Adrenal gland (tissue), 5 donors: Measurements from ENCODE around the gene SYNE1.

Source experiments
- CTCF ChIP-seq, 6 experiments: fragments of 450-650 bp in 4 of 6; fragments of 200-600 bp in 2 of 6; sonication (generic) in 1 of 6; IDR thresholded peaks; 1 replicate in 5 of 6; 2 replicates in 1 of 6; pipeline versions ENCODE4 v1.5.1 to v1.8.0; 2016 to 2021; ENCODE audit warnings: antibody characterized with exemption in 6 of 6, mild to moderate bottlenecking in 2 of 6, moderate library complexity in 1 of 6
- POLR2A ChIP-seq, 2 donors: fragments of 450-650 bp; IDR thresholded peaks; one replicate each; pipeline ENCODE4 v1.6.1; 2017; ENCODE audit warnings: antibody characterized with exemption in 2 of 2, mild to moderate bottlenecking in 2 of 2, moderate library complexity in 1 of 2
- donor health status: DM: no; HTN: no; CAD: no.

- TF ChIP-seq POLR2A (IDR thresholded peaks at IDR 0.05), result no peak
- TF ChIP-seq CTCF (IDR thresholded peaks at IDR 0.05), result no peak
Measured at GRCh38 chr6:152571089-152571488, 66.1 kb downstream of the SYNE1 start.
